HG03575 (cell line): Measurements from ENCODE around the gene HPCAL1.
"Not testable (repeated sequence)": the region's sequence is repeated elsewhere in the genome, so short reads cannot be mapped to it uniquely, and the experiment has no call there.

Experiments used
- ATAC-seq: cut with Tn5 transposase; IDR thresholded peaks from one replicate; pipeline ENCODE4 v1.9.1; 2021; ENCODE audit not compliant: unreplicated experiment, insufficient number of reproducible peaks, low FRiP score; ENCODE audit errors: extremely low read depth

HPCAL1 gene

DNA sequence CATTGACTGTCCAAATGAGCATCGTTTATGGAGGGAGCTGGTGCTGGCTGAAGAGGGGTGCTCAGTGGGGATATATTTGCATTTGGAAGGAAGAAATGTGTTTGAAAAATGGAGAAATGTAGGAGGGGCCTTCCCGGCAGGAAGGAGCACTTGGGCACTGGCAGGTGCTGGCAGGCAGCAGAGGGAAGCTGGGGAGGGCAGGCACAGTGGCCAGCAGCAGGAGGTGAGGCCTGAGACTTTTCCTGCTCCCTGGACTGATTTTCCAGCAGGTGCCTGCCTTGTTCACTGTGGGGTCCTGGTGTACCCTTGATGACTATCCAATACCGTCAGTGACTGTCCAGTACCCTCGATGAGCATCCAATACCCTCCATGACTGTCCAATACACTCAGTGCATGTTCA lies 20.8 kb upstream of the HPCAL1 start:
- ATAC-seq, result no peak

DNA sequence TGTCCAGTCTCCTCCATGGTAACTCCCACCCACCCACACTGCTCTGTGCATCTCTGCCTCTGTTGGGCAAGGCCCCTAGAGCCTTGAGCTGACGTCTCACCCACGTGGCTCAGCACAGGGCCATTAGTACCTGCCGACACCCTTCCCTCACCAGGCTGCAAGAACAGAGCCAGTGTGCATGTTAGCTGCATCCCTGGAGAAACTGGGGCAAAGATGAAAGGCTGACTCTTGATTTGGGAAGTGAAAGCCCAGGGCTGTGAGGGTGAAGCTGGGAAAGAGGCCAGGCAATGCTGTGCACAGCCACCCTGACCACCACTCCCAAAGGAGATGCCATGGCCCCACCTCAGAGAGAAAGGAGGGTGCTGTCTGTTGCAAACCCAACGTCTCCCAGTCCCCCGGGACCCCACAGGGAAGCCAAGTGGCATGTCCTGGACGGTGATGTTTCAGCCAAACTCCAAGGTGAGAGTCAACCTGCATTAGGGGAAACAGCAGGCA lies 20.0 kb upstream of the HPCAL1 start:
- no peak for ATAC-seq

DNA sequence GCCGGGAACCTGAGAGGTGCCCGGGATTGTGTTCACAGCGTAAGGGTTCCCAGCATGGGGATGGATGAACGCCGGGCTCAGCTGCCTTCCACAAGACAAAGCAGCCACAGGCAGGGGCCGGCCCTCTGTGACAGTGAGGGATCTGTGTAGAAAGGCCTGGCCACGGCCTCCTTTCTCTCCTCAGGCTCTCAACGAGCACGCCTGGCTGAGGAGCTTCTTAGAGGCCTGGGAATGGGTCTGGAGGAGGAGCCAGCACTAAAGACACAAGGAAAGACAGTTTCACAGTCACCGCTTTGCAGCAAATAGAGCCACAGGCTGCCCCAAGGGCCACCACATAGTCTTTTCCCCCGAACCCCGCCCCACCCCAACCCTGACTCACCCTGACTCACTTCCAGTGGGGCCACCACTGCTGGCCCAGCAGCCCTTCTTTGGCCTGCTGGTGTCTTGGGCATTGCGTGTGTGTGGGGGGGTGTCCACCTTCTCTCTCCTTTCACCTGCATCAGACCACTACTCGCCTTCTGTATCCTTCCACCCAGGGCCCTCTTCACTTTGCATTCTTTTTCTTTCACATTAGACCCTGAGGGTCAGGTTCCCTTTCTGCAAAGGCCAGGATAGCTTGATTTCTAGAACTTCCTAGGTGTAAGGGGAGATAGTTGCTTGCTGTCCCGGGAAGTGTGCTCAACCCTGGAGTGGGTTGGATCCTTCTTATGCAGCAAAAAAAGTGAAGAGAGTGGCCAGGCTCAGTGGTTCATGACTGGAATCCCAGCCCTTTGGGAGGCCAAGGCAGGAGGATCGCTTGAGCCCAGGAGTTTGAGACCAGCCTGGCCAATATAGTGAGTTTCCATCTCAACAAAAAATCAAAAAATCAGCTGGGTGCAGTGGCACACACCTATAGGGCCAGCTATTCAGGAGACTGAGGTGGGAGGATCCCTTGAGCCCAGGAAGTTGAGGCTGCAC lies 19.3 kb upstream of the HPCAL1 start:
- no peak for ATAC-seq

DNA sequence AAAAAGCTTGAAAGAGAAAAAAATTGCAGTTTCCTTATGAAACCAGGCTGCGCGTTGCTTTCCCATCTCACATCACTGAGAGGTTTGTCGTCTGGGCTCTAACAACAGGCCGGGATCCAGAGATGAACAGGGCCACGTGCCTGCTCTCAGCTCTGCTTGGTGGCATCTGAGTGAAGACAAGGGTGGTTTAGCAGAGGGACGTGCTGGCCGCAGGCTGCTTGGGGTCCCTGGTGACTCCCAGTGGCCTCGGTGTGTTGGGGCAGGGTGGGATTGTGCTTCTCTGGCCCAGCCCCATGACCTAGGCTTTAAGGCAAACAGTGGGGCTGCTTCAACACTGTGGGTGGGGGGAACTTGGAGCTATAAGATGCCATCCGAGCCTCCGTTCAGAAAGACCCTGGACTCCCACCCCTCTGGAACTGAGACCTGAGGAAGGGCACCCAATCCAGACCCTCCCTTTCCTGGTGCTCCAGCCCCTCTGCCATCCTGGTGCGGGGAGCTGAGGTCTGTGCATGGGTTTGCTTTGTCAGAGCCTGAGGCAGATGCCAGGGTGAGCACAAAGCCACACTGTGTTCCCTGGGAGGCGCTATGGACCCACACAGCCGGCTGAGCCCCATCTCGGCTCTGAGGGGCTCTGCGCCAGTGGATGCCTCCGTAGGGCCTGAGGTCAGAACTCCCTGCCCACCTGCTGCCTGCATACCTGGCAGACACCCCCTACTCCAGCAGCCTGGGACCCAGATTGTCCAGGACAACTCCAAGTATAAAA lies 18.4 kb upstream of the HPCAL1 start:
- ATAC-seq, result no peak

DNA sequence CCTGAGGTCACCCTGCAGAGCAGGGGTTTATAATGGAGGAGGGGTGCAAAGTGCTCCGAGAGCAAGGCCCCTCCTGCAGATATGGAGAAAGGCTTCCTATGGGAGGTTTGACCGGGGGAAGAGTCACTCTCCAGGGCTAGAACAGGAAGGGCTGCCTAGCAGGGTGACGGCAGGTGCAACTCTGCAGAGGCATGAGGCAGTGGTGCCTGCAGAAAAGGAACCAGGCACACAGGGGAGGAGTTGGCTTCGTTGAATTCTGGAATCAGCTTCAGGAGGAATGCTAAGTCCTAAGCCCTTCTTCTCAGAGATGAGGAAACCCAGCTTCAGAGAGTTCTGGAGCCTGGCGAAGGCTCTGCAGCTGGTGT lies 17.5 kb upstream of the HPCAL1 start:
- ATAC-seq, result no peak

DNA sequence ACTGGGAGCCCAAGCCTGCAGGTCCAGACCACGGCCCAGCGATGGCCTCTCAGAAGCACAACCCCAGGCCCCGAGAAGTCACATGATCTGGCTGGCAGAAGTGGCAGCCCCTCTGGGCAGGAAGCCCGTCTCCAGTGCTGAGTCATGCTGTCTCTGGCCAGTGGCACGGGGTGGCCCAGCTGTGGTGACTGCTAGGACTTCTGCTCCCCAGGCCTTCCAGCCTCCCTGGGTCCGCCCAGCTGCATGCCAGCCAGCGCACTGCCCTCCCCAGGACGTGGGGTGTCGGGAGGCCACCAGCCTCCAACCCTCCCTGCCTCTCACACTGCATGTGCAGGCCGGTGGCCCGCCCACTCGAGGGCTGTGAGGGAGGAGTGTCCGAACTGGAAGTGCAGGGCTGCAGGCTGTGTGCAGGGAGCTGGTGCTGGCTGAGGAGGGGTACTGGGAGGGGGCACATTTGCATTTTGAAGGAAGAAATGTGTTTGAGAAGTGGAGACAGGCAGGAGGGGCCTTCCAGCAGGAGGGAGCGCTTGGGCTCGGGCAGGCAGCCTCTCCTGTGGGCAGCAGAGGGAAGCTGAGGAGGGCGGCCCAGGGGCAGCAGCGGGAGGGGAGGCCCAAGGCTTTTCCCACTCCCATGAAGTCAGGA lies 17.0 kb upstream of the HPCAL1 start:
- no peak for ATAC-seq

DNA sequence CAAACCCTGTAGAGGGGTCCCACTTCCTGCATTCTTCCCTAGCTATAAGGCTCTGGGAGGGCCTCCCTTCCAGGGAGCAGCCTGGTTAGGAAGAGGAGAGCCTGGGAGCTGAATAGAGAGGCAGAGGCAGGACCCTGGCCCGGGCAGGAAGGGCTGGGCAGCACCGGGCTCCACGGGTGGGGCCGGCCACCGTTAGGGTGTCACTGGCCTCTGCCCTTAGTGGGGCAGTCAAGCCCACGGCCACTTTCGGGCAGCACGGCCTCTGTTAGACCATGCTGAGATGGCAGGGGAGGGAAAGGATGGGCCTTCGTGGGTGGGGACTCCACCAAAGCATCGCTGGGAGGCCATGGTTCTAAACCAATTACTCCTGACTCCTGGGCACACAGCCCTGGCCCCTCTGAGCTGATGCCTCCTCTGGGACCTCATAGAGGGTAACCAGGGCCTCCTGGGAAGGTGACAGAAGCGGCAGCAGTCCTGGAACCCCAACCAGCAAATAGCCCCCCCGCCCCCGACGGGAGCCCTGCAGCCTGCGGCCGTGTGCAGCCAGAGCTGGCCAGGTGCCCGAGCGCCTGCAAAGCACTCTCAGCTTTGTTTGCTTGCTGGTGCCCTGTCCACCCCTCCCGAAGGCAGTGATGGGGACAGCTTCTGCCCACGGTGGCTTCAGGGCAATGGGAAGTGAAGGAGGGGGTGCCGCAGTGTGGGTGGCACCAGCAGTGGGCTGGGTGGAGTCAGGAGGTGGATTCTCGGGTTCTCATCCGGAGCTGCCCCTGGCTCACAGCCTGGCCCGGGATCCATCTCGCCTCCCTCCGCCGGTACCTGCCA lies 16.3 kb upstream of the HPCAL1 start:
- ATAC-seq, result no peak

DNA sequence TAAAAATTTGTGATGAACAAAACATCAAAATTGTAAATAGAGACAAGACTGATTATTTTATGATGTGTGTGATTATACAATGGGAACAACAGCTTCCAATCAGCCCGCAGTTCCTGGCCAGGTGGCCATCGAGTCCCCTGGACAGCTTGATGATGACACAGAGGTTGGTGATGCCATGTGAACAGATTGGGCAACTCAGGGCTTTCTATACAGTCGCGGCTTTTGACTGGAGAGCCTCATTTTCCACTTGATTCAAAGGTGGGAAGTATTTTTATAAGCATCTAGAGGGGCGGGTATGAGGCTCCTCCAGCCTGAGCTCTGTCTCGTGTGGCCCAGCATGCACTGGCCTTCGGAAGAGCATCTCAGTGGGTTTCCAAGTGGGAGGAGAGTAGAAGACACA lies 14.9 kb upstream of the HPCAL1 start:
- ATAC-seq, result no peak

DNA sequence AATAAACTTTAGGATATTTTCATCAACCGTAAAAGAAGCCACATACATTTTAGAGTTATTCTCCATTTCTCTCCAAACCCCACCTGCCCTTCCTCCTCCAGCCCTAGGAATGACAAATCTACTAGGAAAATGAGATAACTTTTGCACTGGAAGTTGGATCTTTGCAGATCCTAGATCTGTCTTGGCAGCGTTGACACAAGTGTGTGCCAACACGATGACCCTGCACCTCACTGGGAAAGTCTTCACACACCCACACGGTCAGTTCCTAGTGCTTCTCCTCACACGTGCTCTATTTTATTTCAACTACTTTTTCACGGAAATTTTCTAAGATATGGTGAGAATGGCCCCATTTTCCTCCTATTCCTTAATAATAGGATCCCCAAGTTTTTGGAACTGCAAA lies 14.1 kb upstream of the HPCAL1 start:
- no peak for ATAC-seq

DNA sequence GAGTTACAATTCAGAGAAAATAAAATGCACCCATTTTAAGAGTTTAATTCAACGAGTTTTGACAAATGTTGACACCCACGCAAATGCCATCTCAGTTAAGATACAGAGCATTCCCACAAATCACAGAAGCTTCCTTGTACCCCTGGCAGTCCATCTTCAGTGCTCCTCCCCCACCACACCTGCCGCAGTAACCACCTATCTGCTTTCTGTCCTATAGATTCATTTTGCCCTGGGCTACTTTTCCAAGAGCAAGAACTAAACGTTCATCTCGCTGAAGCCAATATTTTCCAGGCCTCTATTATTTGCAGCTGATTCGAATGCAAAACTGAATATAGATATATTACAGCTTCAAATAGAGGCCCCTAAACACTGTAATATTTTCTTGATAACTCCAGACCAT lies 13.4 kb upstream of the HPCAL1 start:
- no peak for ATAC-seq

DNA sequence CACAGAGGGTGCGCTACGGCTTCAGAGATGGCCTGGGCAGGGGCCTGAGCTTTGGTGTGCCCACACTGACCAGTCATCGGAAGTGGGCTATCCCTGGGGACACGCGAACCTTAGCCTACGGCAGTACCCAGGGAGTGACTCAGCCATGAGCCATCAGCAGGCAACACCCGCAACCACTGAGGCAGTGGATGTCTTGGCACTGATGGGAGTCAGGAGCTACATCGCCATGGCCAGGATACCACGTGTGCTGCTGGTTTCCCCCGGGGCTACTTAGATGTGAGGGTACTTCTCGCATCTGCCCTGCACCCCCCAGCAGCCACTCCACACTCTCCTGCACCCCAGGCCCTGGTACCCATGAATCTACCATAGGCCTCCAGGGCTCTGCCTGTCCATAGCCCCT lies 12.8 kb upstream of the HPCAL1 start:
- no peak for ATAC-seq

DNA sequence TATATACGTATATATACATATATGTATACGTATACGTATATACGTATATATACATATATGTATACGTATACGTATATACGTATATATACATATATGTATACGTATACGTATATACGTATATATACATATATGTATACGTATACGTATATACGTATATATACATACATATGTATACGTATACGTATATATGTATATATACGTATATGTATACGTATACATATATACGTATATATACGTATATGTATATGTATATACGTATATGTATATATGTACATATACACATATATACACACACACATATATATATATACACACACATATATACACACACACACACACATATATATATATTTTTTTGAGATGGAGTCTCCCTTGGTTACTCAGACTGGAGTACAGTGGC lies 11.3 kb upstream of the HPCAL1 start:
- ATAC-seq, result not testable (repeated sequence)

DNA sequence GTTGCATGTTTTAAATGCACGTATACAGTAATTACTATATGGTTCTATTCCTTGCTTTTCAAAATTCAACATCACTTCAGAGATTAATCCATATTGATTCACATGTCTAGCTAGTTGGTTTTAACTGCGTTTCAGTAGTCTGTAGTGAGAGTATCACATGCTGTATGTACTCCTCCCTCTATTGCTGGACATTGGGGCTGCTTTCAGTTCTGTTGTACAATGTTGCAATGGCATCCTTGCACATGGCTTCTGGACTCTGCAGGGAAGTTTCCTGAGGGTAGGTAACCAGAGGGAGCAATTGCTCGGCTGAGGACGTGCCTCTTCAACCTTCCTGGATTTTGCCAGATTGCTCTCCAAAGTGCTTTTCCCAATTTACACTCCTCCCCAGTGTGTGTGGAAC lies 10.7 kb upstream of the HPCAL1 start:
- no peak for ATAC-seq

DNA sequence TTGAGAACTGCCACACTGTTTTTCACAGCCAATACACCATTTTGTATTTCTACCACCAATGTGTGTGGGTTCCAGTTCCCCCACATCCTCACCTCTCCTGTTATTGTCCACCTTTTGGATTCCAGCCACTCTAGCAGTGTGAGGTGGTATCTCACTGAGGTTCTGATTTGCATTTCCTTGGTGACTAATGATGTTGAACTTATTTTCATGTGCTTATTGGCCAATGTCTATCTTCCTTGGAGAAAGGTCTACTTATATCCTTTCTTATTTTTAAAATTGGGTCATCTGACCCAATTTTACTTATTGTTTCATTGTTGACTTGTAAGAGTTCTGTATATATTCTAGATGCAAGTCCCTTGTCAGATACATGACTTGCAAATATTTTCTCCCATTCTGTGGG lies 9.1 kb upstream of the HPCAL1 start:
- ATAC-seq, result no peak

DNA sequence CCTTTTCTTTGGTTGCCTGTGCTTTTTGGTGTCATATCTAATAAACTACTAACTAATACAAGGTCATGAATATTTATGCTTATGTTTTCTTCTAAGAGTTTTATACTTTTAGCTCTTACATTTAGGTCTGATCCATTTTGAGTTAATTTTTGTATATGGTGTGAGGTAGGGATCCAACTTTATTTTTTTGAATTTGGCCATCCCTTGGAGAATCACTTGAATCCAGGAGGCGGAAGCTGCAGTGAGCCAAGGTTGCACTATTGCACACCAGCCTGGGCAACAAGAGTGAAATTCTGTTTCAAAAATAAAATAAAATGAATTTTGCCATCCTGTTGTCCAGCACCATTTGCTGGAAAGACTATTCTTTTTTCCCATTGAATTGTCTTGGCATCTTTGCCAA lies 8.6 kb upstream of the HPCAL1 start:
- ATAC-seq, result no peak

DNA sequence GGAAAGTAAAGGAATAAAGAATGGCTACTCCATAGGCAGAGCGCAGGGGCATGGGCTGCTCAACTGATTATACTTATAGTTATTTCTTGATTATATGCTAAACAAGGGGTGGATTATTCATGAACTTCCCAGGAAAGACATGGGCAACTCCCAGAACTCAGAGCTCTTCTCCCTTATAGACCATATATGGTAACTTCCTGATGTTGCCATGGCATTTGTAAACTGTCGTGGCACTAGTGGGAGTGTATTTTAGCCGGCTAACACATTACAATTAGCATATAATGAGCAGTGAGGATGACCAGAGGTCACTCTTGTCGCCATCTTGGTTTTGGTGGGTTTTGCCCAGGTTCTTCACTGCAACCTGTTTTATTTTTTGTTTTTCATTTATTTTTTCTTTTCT lies 7.1 kb upstream of the HPCAL1 start:
- ATAC-seq, result not testable (repeated sequence)

DNA sequence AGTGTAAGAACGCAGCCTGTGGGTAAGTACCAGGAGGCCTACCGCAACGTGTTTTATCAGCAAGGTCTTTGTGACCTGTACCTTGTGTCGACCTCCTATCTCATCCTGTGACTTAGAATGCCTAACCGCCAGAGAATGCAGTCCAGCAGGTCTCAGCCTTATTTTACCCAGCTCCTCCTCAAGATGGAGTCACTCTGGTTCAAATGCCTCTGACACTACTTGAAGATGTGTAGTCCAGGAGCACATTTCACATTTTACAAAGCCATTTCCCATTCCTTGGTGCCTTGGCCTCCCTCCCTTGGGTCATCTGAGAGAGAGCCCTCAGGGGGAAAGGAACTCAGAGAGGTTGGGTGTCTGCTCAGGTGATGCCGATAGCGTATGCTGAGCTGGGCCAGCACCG lies 6.6 kb upstream of the HPCAL1 start:
- ATAC-seq, result no peak

DNA sequence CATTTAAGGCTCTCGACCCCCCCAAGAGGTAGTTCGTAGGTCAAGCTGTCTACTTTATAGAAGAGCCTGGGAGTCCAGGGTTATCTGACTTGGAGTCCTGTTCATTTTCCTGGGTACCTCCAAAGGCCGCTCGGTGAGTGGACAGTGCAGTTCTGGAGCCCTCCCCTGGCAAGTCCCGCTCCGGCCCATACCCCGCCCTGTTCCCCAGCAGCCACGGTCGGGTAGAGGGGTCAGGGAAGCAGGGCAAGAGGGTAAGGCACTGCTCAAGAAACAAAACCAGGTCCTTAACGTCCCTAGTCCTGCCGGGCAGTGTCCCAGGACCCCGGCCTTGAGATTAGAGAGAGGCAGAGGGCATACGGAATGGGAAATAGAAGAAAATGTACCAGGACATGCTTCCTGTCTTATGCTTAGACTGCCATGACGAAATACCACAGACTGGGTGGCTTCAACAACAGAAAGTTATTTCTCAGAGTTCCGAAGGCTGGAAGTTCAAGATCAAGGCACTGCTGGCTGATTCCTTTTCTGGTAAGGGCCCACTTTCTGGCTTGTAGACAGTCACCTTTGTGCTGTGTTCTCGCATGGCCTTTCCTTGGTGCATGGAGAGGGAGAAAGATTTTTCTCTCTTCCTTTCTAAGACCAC lies 5.4 kb upstream of the HPCAL1 start:
- no peak for ATAC-seq
